Type B pancreatic cell (in vitro differentiated cells): Measurements from ENCODE around the gene PSTPIP1. TPM values are rescaled to one million over a fixed set of nuclear protein-coding genes. Genes with fewer than 3 reads are reported as not detected.

Experiments
- DNase-seq: peaks from one replicate; pipeline ENCODE4 v3.0.0; 2021; ENCODE audit warnings: mixed read lengths; ENCODE audit not compliant: unreplicated experiment; ENCODE audit errors: extremely low spot score
- H3K27ac Mint-ChIP-seq: 2 replicates; pipeline ENCODE4 v1.8.0; 2021; ENCODE audit warnings: mild to moderate bottlenecking, mixed read lengths
- H3K27me3 Mint-ChIP-seq: 2 replicates; pipeline ENCODE4 v1.8.0; 2021; ENCODE audit warnings: mixed read lengths
- H3K36me3 Mint-ChIP-seq: 2 replicates; pipeline ENCODE4 v1.8.0; 2021; ENCODE audit warnings: mixed read lengths
- H3K4me1 Mint-ChIP-seq: one replicate; pipeline ENCODE4 v1.8.0; 2021; ENCODE audit warnings: mixed read lengths; ENCODE audit not compliant: unreplicated experiment
- H3K4me3 Mint-ChIP-seq: 2 replicates; pipeline ENCODE4 v1.8.0; 2021; ENCODE audit warnings: mild to moderate bottlenecking, mixed read lengths
- H3K9me3 Mint-ChIP-seq: 2 replicates; pipeline ENCODE4 v1.8.0; 2021; ENCODE audit warnings: mixed read lengths
- total RNA-seq: library from RNA; stranded (reverse); gene quantifications from 2 replicates; pipeline ENCODE4 v1.2.1, GENCODE V29; 2021; ENCODE audit warnings: low replicate concordance
- TF ChIP-seq, protein P1 (sequence below): fragments of 200-600 bp; sonication (generic); conservative IDR thresholded peaks from 2 replicates; pipeline ENCODE4 v1.5.0; 2021; ENCODE audit warnings: antibody characterized with exemption, mild to moderate bottlenecking

Gene PSTPIP1
- total RNA-seq, 1 donor from 2014 or later, result 0.77 TPM

DNA sequence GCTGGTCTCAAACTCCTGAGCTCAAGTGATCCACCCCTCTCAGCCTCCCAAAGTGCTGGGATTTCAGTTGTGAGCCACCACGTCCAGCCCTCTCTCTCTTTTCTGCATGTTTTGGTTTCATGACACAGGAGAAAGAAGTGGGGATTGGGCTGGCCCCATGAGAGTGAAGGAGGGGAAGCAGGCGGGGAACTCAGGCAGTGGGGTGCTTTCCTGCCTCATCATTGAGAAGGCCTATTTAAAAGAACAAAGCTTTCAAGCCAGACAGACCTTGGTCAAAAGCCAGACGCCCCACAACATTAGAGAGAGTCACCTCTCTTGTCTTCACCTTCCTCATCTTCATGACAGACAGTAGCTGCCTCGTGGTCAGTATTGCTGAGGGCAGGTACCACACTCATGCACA is 15.9 kb downstream of the PSTPIP1 start:
- Mint-ChIP-seq H3K27ac (no peak overlapping the region), H3K4me1 (no peaks in the 10 kb centered on the region), H3K27me3 (peaks cover 4% of the 10 kb centered on the region), H3K36me3 (no peaks in the 10 kb centered on the region), H3K9me3 (no peaks in the 10 kb centered on the region), H3K4me3 (no peak overlapping the region)
- TF ChIP-seq, protein P1, sequence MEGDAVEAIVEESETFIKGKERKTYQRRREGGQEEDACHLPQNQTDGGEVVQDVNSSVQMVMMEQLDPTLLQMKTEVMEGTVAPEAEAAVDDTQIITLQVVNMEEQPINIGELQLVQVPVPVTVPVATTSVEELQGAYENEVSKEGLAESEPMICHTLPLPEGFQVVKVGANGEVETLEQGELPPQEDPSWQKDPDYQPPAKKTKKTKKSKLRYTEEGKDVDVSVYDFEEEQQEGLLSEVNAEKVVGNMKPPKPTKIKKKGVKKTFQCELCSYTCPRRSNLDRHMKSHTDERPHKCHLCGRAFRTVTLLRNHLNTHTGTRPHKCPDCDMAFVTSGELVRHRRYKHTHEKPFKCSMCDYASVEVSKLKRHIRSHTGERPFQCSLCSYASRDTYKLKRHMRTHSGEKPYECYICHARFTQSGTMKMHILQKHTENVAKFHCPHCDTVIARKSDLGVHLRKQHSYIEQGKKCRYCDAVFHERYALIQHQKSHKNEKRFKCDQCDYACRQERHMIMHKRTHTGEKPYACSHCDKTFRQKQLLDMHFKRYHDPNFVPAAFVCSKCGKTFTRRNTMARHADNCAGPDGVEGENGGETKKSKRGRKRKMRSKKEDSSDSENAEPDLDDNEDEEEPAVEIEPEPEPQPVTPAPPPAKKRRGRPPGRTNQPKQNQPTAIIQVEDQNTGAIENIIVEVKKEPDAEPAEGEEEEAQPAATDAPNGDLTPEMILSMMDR, result no peak
- no peak for DNase-seq

DNA sequence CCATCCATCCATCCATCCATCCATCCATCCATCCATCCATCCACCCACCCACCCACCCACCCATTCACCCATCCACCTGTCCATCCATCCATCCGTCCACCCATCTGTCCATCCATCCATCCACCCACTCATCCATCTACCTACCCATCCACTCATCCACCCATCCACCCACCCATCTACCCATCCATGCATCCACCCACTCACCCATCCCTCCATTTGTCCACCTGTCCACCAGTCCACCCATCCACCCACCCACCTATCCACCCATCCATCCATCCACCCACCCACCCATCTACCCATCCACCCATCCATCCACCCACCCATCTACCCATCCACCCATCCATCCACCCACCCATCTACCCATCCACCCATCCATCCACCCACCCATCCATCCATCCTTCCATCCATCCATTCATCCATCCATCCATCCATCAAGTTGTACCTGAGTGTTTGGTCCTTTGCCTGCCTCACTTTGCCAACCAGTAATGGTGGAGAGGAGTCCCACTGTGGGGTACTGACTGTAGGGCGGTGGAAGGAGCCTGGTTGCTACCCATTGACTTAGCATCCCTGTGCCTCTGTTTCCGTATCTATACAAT is 17.3 kb downstream of the PSTPIP1 start:
- DNase-seq, result no peak
- Mint-ChIP-seq H3K27me3 (peaks cover 4% of the 10 kb centered on the region), H3K36me3 (no peaks in the 10 kb centered on the region), H3K4me3 (no peak overlapping the region), H3K9me3 (no peaks in the 10 kb centered on the region), H3K4me1 (no peaks in the 10 kb centered on the region), H3K27ac (no peak overlapping the region)
- TF ChIP-seq, protein P1, result no peak

DNA sequence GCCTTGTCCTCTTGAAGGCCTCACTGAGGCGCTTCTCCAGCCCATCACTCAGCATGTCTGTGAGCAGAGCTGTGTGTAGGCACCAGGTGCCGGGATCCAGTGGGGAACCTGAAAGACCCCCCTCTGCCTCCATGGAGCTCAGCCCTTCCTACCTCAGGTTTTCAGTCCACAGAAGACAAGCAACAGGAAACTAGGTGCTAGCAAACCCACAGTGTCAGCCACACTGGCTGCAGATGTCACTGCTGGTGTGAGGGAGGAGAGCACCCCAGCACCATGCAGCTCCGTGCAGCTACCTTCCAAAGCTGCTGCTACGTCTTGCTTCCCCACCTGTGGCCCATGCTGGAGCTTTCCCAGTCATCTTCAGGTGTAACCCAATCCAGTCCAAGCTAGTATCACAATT is 17.9 kb downstream of the PSTPIP1 start:
- no peak overlapping the region for H3K27ac Mint-ChIP-seq
- H3K27me3 Mint-ChIP-seq, result peaks cover 4% of the 10 kb centered on the region
- DNase-seq, result no peak
- TF ChIP-seq, protein P1, result no peak
- no peaks in the 10 kb centered on the region for H3K36me3 Mint-ChIP-seq
- no peaks in the 10 kb centered on the region for H3K9me3 Mint-ChIP-seq
- H3K4me1 Mint-ChIP-seq, result no peaks in the 10 kb centered on the region
- H3K4me3 Mint-ChIP-seq, result no peak overlapping the region

DNA sequence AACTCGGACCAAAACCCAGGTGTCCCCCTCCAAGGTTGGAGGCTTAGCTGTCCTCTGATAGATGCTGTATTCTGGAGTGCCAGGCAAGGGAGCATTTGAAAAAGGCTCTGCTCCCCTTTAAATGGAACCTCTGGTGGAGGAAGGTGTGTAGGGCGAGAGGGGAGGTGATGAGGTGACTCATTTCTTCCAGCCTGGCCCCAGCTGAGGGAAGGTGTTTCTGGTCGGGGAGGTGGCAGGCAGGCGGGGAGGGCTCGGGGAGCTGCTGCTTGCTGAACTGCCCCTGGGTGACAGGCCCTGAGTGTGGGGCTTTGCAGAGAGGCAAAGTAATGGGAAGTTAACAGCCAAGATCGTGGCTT is 18.8 kb downstream of the PSTPIP1 start:
- no peaks in the 10 kb centered on the region for H3K36me3 Mint-ChIP-seq
- no peak for DNase-seq
- H3K27me3 Mint-ChIP-seq, result peaks cover 4% of the 10 kb centered on the region
- H3K27ac Mint-ChIP-seq, result no peak overlapping the region
- H3K4me3 Mint-ChIP-seq, result no peak overlapping the region
- TF ChIP-seq, protein P1, result no peak
- H3K9me3 Mint-ChIP-seq, result no peaks in the 10 kb centered on the region
- H3K4me1 Mint-ChIP-seq, result no peaks in the 10 kb centered on the region

DNA sequence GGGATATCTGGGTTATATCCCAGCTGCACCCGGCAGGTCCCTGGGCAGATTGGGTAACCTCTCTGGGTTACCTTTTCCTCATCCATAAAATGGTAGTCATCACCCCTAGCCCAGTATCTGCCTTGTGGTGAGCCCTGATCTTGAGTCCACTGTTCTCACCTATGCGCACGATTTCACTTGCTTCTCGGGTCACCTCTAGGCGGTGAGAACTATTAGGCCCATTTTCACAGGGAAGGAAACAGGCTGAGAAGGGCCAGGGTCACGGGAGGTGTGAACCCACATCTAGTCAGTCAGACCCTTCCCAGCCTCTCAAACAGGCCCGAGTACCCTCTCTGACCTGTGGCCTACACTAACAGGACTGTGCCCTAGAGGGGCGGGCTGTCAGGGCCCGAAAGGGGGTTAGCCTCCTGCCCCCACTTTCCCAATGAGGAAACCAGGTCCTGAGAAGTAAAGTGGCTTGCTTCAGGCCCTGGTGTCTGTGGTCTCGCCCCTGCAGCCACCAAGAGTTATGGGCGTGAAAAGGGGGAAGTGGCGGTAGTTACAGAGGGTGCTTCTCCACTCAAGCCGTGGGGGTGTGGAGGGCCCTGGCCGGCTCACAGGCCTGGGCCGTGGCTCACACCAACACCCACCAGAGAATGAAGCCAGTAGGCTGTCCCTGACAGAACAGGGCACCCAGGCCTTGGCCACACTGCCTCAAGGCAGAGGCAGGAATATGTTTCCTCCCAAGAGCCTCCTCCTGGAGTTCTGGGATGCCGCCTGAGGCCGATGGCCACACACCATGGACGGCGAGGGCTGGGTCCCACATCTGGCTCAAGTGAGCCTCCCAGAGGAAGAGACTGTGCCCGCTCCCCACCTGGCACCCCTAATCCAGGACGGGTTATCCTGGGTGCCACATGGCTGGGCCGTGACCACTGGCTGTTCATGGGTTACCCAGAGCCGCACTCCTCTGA is 19.5 kb downstream of the PSTPIP1 start:
- Mint-ChIP-seq H3K4me3 (no peak overlapping the region), H3K9me3 (no peaks in the 10 kb centered on the region), H3K36me3 (no peaks in the 10 kb centered on the region), H3K27ac (no peak overlapping the region), H3K4me1 (peaks cover under 1% of the 10 kb centered on the region), H3K27me3 (peaks cover 4% of the 10 kb centered on the region)
- TF ChIP-seq, protein P1, result no peak
- DNase-seq, result no peak
